Stimulated activated CD4-positive, alpha-beta T cell treated with anti-CD3 and anti-CD28 coated beads, Interleukin-12 subunit alpha, Interleukin-12 subunit beta, amount 100 ng/mL, for 24 hours (primary cell): Measurements from ENCODE around the gene ENG.
"Not testable (repeated sequence)": the region's sequence is repeated elsewhere in the genome, so short reads cannot be mapped to it uniquely, and the experiment has no call there.

Experiments
- DNase-seq, 2 experiments: peaks; one replicate each; pipeline ENCODE4 v3.0.0-alpha.2; 2020; ENCODE audit warnings: low read depth in 2 of 2

Gene ENG

DNA sequence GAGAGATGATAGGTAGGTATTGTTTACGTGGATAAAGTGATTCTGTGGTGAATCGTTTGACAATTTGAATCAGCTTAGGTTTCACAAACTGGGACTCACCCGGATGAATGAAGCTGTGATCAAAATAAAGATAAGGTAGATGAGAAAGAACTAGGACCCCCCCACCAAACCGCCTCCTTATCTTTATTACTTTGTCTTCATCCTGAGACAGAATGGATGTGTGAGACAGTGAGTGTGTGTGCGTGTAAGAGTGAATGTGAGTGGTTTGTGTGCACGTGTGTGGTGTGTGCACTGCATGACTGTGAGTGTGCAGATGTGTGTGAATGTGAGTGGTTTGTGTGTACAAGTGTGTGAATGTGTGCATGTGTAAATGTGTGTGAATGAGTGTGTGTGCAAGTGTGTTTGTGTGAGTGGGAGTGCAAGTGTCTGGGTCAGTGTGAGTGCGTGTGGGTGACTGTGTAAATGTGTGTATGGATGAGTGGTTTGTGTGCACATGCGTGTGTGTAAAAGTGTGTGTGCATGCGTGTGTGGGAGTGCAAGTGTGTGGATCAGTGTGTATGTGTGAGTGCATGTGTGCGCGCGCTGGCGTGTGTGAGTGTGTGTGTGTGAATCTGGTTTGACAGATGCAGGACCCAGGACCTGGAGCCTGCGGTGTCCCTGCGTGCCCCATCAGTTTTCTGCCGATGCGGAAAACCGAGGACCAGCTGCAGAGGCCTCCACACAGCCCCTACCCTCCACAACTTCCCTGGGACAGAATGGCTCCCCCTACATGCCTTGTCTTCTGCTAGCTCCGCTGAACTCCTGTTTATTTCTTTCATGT, 11.4 kb upstream of the ENG start:
- DNase-seq: no peak

DNA sequence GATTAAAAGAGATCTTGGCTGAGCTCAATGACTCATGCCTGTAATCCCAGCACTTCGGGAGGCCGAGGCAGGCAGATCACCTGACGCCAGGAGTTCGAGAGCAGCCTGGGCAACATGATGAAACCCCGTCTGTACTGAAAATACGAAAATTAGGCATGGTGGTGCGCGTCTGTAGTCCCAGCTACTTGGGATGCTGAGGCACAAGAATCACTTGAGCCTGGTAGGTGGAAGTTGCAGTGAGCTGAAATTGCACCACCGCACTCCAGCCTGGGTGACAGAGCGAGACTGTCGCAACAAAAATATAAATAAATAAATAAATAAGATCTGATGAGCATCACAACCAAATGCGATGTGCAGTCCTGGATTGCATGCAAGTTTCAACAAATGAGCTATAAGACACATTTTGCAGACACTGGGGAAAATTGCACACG, 8.7 kb upstream of the ENG start:
- DNase-seq: no peak

DNA sequence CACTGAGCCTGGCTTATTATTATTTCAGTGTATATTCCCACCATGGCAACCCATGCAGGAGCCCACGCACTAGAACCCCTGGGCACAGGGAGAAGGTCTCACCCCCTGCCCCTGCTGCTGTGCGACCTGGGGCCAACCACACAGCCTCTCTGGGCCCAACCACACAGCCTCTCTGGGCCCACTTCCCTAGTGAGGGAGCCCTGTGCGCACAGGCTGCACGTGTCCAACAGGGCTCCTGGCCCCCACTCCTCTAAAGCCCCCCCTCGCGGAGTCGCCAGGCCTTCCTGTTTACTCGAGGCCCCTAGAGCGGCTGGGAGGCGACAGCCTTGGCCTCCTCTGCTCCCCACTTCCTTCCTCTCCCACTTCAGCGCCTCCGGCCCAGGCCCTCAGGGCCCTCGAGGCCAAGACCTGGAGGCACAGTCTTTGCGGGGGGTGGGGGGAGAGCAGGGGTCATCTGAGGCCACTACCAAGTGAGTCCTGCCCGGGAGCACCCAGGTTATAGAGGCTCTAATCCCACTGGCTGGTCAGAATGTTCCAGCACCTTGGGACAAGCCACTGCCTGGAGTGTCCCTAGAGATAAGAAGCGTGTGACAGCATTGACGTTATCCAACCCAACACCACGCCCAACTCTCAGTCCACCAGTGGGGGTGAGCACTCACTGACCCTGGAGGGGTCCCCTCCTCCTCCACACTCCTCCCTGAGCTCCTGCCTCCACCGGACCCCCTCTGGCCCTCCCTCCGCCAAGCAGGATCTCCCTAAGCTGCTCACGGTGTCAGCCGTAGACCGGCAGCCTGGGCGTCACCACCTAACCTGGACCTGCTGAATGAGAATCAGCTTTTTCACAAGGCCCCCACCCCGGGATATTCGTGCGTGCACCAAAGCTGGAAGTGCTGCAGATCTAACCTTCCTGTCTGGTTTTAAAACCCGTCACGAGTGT, 7.9 kb upstream of the ENG start:
- no peak for DNase-seq

DNA sequence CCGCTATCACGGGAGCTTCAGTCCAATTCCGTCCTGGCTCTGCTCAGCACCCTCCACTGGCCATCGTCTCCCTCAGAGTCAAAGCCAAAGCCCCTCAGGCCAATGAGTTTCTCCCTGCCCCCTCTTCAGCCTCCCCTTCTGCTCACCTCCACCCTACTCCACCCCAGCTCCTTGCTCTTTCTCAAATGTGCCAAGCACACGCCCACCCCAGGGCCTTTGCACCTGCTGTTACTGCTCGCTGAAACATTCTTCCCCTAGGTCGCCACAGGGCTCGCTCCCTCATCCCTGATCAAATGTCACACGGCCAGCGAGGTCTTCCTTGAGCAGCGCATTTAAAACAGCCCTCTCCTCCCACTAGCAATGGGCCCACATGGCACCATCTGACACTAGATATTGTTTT, 6.3 kb upstream of the ENG start:
- DNase-seq: no peak

DNA sequence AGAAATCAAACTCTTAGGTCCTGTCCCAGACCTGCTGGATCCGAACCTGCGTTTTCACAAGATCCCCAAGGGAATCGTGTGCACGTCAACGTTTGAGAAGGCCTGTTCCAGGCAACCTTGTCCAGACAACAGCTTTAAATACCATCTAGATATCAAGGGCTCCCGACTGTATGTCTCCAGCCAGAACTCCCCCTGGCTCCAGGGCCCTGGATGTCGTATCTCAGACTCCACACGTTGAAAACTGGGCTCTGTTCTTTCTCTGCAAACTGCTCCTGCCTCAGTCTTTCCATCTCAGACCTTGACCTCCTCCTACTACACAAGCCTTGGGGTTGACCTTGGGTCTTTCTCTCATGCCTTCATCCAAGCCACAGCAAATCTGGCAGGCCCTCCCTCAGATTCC, 5.8 kb upstream of the ENG start:
- no peak for DNase-seq

DNA sequence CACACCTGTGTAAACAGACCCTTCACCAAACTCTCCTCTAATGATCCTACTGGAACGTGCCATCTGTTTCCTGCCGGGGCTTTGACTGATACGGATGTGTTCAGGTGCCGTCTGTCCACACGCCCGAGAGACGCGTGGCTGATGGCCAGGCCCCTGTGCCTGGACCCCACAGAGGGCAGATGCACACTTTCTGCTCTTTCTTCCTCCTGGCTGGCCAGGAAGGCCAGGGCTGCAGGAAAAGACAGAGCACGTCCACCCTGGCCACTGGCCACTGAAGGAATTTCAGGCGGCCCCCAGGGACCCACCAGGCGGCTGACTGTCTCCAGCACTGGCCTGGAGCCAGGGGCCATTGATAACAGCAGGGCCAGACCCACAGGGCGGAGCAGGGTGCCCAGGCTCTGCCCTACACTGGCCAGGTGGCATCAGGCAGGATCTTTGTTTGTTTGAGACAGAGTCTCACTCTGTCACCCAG, 3.6 kb upstream of the ENG start:
- no peak for DNase-seq

DNA sequence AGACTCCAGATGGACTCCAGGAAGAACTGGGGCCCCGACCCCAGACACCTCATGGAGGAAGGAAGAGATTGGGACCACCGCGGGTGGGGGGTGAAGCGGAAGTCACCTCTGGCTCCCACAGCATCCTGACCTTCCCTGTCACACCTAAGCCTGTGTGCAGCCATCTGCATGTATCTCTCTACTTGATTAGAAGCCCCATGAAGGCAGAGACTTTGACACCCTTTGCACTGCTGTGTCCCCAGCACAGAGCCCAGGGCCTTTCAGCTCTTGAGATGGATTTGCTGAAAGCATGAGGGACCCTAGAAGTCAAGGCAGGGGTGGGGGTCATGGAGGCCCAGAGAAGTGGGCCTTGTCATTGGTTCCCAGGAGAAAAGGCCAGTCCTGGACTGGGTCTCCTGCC, 2.8 kb upstream of the ENG start:
- DNase-seq: no peak

DNA sequence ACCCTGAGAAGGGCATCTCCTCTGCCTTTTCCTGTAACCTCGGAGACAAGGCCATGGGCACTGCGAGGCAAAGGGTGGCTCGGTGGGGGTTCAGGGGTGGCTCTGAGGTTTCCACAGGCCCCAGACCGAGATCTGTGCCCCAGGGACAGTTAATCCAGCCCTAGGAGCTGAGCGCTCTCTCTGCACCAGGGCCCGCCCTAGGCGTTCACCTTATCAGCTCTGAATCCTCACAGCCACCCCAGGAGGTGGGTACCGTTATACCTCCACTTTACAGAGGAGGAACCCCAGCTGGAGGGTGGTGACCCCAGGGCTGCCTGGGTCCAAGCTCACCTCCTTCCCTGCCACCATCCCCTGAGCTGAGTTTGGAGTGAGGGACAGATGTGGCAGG, 2.3 kb upstream of the ENG start:
- no peak for DNase-seq

DNA sequence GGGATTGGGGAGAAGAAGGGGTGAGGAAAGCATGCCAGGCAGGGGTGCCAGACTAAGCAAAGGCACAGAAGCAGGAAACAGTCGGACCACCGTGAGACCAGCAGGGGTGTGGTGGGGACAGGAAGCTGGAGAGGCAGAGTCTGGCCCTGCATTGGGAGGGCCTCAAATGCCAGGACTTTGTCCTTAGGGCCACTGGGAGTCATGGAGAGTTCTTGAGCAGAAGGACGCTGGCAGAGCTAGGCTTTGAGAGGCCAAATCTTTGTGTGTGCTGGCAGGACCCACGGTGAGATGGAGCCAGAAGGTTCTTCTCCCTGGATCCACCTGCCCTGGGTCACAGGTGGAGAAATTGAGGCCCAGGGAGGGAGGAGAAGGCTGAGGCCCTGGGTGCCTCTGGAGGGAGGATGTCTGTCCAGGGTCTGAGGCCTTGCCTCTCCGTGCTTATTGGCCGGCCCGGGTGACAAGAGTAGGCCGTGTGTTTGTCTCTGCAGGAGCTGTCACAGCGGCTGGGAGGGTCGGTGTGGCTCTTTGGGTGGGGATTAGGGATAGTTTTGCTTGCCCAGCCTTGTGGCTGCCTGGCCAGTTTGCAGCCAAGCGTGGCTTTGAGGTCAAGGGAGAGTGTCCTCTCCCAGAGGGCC, 1.8 kb upstream of the ENG start:
- DNase-seq: no peak

DNA sequence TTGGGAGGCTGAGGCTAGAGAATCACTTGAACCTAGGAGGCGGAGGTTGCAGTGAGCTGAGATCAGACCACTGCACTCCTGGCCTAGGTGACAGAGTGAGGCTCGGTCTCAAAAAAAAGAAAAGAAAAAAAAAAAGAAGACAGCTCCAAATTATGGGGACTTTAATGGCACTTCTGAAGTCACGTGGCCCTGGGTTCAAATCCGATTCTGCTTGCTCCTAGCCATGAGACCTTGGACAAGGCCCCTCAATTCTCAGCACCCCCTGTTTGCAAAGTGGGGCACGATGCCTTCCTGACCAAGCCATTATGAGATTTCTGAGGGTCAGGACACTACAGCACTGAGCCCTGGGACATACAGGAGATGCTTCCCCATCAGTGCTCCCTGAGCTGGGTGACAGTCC, 1.1 kb upstream of the ENG start:
- no peak for DNase-seq

DNA sequence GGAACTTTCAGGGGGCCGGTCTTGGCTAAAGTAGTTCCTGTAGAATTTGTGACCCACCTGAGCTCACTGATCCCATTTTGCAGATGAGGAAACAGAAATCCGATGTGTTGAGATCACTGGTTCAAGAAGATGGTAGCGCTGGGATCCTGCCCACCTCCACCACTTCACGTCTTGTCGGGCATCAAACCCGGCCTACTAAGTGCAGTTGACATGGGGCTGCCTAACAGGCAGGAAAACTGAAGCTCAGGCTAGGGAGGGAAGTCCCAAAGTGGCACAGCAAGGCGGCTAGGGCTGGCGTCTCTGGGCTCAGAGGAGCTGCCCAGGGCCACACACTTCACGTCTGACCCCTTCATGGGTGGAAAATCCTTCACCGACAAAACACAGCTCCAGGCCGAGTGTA, 502 bp upstream of the ENG start:
- no peak for DNase-seq

DNA sequence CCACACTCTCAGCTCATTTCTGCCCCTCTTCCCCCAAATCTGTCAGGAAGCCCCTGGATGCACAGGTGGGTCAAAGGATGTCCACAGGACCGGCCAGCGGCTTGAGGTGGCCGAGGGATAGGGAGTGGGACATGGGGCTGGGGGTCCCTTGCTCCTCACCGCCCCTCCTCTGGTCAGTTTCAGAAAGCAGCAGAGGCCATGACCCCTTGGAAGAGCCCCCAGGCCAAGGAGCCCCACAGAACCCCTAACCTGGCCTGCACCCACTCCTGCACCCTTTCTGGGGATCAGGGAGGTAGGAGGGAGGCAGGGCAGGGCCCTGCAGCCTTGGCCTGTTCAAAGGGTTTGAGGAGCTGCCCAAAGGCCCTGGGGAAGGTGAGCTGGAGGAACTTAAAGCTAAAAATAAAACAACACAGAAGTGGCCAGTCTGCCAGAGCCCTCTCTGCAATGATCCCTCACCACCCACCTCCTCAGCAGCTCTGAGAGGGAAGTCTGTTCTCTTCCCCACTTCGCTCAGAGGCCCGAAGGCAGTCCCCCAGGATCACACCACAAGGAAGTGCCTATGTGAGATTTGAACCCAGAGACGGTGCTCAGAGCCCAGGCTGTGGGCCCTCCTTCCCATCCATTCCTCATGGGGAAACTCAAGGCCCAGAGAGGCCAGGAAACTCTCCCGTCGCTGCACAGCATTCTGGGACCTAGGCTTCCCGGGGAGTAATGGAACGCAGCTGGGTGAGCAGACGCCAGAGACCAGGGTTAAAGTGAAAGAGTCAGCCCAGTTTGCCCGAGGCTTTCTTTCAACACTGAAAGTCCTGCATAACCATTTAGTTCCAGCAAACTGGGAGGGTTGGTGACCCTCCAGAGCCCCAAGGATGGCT, 910 bp downstream of the ENG start:
- DNase-seq: no peak

DNA sequence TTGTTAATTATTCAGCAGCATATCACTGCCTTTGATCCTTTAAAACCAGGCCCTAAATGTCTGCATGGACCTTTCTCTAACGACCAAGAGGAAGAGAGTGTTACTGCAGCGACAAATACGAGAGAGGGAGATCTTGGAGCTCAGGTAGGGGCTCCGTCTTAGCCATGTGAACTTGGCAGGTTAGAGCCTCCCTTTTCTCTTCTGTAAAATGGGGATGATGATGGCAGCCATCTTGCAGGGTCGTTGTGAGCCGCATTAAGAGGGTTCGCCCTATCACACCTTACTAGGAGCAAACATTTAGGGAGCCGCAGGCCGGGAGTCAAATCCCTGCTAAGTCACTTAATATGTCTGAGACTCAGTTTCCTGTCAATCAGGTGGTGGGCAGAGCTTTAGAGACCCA, 1.6 kb downstream of the ENG start:
- DNase-seq: no peak

DNA sequence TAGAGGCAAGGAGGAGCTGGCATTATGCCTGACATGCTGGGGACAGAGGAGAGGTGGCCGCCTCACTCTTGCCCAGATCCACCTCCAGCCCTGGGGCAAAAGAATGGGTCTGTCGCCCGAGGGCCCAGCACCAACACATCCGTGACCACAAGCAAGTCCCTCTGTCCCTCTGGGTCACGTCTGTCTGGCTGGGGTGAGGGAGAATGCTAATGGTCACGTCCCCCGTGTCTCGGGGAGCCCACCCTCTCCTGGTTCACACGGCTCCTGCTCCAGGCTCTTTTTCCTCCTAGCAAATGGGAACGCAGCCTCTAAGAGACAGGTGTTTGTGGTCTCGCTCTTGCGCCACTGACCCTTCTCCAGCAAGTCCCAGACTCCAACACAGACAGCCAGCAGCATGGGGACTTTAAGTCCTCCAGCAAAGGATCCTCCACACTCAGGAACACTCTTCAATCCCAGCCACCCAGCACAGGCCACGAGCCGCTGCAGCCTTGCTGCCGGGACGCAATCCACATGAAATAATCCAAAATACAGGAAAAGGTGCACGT, 4.1 kb downstream of the ENG start:
- DNase-seq: no peak

DNA sequence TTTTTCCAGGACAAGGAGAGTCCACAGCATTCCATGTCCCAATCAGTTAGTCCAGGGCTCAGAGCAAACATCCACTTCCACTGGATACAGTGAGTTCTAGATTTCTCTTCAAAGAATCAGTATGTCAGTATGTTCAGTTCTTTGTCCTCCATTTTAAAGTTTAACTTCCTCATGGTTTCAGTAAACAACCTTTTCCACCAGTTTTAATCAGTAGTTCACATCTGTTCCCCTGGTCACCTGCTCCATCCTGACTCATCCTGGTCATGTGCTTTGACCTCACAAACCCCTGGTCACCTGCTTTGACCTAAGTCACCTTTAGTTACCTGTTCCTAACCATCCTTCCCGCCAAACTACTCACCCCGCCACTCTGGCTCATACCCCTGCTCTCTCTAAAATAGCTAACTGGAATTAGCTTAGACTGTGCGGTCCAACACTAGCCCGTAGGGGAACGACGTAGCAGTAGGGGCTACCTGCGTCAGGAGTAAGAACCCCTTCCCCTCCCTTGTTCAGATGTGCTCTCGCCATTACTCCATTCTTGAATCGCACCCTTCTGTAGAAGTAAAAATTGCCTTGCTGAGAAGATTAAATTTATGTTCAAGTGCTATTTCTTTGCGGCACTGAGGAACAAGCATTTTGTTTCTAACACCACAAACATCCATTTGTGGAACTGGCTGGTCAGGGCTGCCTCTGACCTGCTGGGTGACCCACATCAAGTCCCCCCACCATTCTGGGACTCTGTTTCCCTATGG, 5.5 kb downstream of the ENG start:
- DNase-seq: no peak

DNA sequence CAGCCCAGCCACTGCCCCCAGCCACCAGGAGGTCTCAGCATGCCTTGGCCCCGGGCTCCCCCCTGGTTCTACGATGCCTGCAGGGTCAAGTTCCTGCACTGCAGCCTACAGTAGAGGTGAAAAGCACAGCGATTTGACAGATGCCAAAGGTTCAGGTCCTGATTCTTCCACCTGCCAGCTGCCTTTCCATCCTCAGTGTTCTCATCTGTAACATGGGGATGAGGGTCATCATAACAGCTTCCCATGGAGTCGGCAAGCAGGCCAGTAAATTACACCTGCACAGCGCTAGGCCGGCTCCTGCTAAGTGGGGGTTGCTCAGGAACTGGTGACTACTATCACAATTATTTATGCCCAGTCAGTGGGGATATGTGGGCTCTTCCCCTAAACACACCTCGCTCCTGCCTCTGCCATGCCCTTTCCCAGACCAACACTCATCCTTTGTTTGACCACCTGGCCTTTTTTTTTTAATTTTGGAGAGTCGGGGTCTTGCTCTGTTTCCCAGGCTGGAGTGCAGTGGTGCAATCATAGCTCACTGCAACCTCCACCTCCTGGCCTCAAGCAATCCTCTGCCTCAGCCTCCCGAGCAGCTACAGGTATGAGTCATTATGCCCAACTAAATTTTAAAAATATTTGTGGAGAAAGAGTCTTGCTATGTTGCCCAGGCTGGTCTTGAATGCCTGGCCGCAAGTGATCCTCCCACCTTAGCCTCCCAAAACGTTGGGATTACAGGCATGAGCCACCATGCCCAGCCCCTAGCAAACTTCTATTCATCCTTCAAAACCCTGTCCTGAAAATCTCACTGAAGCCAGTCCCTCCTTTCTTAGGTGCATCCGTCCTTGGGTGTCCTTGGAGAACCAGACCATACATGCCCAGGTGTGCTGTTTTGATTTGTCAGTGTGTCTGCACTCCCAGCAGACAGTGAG, 6.4 kb downstream of the ENG start:
- no peak for DNase-seq

DNA sequence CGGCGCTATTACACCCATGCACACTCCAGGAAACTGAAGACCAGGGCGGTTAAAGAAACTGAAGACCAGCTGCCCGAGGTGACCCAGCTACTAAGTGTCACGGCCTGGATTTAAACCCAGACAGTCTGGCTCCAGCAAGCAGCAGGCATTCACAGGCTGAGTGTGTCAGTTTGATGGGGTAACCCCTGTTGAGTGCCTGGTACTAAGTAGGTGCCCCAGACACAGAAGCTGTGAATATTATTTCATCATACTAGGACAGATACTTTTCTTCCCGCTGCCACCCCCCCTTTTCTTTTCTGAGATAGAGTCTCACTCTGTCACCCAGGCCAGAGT, 7.3 kb downstream of the ENG start:
- DNase-seq: no peak

DNA sequence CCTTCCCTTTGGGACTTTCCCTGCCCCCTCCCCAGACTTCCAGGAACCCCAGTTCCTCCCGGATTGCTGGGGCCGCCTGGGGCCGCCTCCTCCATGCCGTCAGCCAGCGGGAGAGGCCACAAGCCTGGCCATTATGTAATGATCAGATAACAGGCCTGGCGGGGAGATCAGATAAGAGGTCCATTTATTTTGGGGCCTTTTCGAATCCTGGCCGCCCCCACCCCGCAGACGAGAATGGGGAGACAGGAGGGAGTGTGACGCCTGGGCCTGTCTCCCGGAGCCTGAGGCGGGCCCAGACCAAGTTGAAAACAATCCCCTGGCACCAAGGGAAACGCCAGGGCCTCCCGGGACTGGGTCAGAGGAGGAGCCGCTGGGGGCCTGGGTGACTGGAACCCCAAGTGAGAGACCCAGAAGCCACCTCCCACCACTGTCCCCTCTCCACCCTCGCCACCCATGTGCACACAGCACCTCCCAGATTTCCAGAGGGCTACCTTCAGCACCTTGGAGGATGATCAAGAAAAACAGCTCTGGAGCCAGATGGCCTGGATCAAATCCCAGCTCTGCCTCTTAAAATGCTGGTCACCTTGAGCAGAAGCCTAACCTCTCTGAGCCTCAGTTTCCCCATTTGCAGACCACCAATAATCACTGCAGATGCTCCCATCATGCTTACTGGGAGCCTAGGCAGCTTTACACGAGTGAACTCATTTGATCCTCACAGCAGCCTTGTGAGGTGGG, 7.8 kb downstream of the ENG start:
- no peak for DNase-seq

DNA sequence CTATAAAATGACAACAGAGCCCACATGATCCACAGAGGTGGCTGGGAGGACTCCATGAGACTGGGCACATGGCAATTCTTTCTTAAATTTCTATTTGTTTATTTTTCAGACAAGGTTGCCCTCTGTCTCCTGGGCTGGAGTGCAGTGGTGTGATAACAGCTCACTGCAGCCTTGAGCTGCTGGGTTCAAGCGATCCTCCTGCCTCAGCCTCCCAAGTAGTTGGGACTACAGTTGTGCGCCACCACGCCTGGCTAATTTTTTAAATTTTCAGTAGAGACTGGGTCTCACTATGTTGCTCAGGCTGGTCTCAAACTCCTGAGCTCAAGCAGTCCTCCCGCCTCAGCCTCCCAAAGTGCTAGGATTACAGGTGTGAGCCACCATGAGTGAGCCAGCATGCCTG, 8.8 kb downstream of the ENG start:
- DNase-seq: not testable (repeated sequence)
